OCI-LY7 (cell line): ENCODE results near the gene RAB3IL1. TPM values are rescaled to one million over a fixed set of nuclear protein-coding genes. Genes with fewer than 3 reads are reported as not detected.

Experiments
- BruUV-seq: library from RNA; stranded (reverse); fragments of 400-500 nt; replicated peaks from 2 replicates; lab custom pipeline; 2021; lab: Mats Ljungman, UMichigan
- CTCF ChIA-PET: fragments of 300-600 bp; sonication (Branson Sonifier 250); formaldehyde crosslinking; loops from one replicate; lab custom pipeline; 2022; ENCODE audit warnings: antibody characterized with exemption; ENCODE audit not compliant: unreplicated experiment; lab: Charles Lee
- POLR2A ChIA-PET: fragments of 300-600 bp; sonication (Branson Sonifier 250); formaldehyde crosslinking; loops from one replicate; lab custom pipeline; 2022; ENCODE audit warnings: antibody characterized with exemption; lab: Charles Lee
- DNase-seq: peaks from one replicate; pipeline ENCODE4 v3.0.0-alpha.2; 2015; ENCODE audit warnings: low spot score
- H2AFZ ChIP-seq: fragments of 200-600 bp; sonication (generic), shearing (Covaris generic); 2 replicates; pipeline ENCODE4 v1.6.1; 2014; ENCODE audit warnings: mild to moderate bottlenecking, antibody characterized with exemption, low read length, moderate library complexity
- H3K27ac ChIP-seq: fragments of 200-600 bp; sonication (generic); 2 replicates; pipeline ENCODE4 v1.5.1; 2014; ENCODE audit warnings: mixed run types, low read depth, mild to moderate bottlenecking, moderate library complexity, low read length, inconsistent platforms; ENCODE audit not compliant: poor library complexity, severe bottlenecking
- H3K36me3 ChIP-seq: fragments of 200-600 bp; sonication (generic); 2 replicates; pipeline ENCODE4 v1.6.1; 2014; ENCODE audit warnings: mild to moderate bottlenecking, antibody characterized with exemption, low read length, moderate library complexity, mixed read lengths; ENCODE audit not compliant: insufficient read depth
- H3K4me1 ChIP-seq: fragments of 200-600 bp; sonication (generic); 2 replicates; pipeline ENCODE4 v1.5.1; 2014; ENCODE audit warnings: mild to moderate bottlenecking, low read length; ENCODE audit not compliant: insufficient read depth, poor library complexity, severe bottlenecking
- H3K4me2 ChIP-seq: fragments of 200-600 bp; sonication (generic); 2 replicates; pipeline ENCODE4 v1.6.1; 2014; ENCODE audit warnings: mild to moderate bottlenecking, low read length
- H3K4me3 ChIP-seq: fragments of 200-600 bp; sonication (generic); 2 replicates; pipeline ENCODE4 v1.5.1; 2014; ENCODE audit warnings: mild to moderate bottlenecking, low read depth, low read length; ENCODE audit not compliant: poor library complexity, severe bottlenecking
- H3K79me2 ChIP-seq: fragments of 200-600 bp; sonication (generic); 2 replicates; pipeline ENCODE4 v1.6.1; 2016; ENCODE audit warnings: low read depth, mild to moderate bottlenecking, low read length, moderate library complexity, mixed read lengths; ENCODE audit not compliant: insufficient read depth
- H3K9me2 ChIP-seq: fragments of 200-600 bp; sonication (generic); 2 replicates; pipeline ENCODE4 v1.6.1; 2016; ENCODE audit warnings: mild to moderate bottlenecking, low read length, mixed read lengths; ENCODE audit not compliant: insufficient read depth
- H3K9me3 ChIP-seq: fragments of 200-600 bp; sonication (generic); 2 replicates; pipeline ENCODE4 v1.6.1; 2014; ENCODE audit warnings: mild to moderate bottlenecking, mixed run types, low read length, mixed read lengths
- H4K20me1 ChIP-seq: fragments of 200-600 bp; sonication (generic); 2 replicates; pipeline ENCODE4 v1.6.1; 2014; ENCODE audit warnings: mild to moderate bottlenecking, antibody characterized with exemption, low read length, moderate library complexity, mixed read lengths; ENCODE audit not compliant: insufficient read depth
- CTCF ChIP-seq: fragments of 200-600 bp; sonication (generic); conservative IDR thresholded peaks from 2 replicates; pipeline ENCODE4 v1.5.1; 2014; ENCODE audit warnings: mild to moderate bottlenecking, antibody characterized with exemption, low read length, moderate library complexity, mixed read lengths
- EZH2phosphoT487 ChIP-seq: fragments of 200-600 bp; sonication (generic); IDR thresholded peaks from 2 replicates; pipeline ENCODE4 v1.6.1; 2018; ENCODE audit warnings: low read depth, borderline replicate concordance, mild to moderate bottlenecking, mixed run types, antibody characterized with exemption, low read length, moderate library complexity, mixed read lengths
- intact Hi-C: fragments of 100-400 bp; cut with micrococcal nuclease; formaldehyde crosslinking; loops from one replicate; pipeline ENCODE4 v1.10.0; 2022; ENCODE audit not compliant: unreplicated experiment
- total RNA-seq, 2 experiments: library from RNA; depleted of rRNA in 1 of 2; stranded (reverse); fragments of >200 nt in 1 of 2; shearing (Covaris generic) in 1 of 2; gene quantifications; 2 replicates each; pipeline ENCODE4 v1.2.3, GENCODE V29; 2014 to 2022

Gene RAB3IL1
- total RNA-seq, 2 experiments from 2014 or later = not detected

GRCh38 chr11:61860054-61860903 is 57.1 kb downstream of the RAB3IL1 start:
- intact Hi-C loops = no loop called here
- Histone ChIP-seq H3K9me2 (no peaks in the 10 kb centered on the region), H3K79me2 (no peaks in the 10 kb centered on the region), H3K9me3 (no peaks in the 10 kb centered on the region), H3K4me2 (no peak overlapping the region), H3K4me1 (no peaks in the 10 kb centered on the region), H4K20me1 (no peaks in the 10 kb centered on the region), H3K36me3 (no peaks in the 10 kb centered on the region), H3K27ac (no peak overlapping the region), H2AFZ (no peak overlapping the region), H3K4me3 (no peak overlapping the region)
- no peak for TF ChIP-seq EZH2phosphoT487
- no peak for TF ChIP-seq CTCF
- ChIA-PET CTCF (no interaction called here), POLR2A (no interaction called here)
- DNase-seq = no peak
- no TSS peak for BruUV-seq

- no peak for DNase-seq
- Histone ChIP-seq H3K4me3 (no peak overlapping the region), H3K36me3 (no peaks in the 10 kb centered on the region), H3K79me2 (no peaks in the 10 kb centered on the region), H3K9me2 (no peaks in the 10 kb centered on the region), H4K20me1 (no peaks in the 10 kb centered on the region), H3K9me3 (no peaks in the 10 kb centered on the region), H3K27ac (no peak overlapping the region), H2AFZ (no peak overlapping the region), H3K4me1 (no peaks in the 10 kb centered on the region), H3K4me2 (no peak overlapping the region)
- BruUV-seq = no TSS peak
- ChIA-PET CTCF (no interaction called here), POLR2A (no interaction called here)
- intact Hi-C loops = no loop called here
- TF ChIP-seq EZH2phosphoT487 (no peak), CTCF (no peak)
Measured at GRCh38 chr11:61855939-61856680, 61.3 kb downstream of the RAB3IL1 start.
